ENCODE data around the gene PDIA5.

GRCh38 chr3:123168122-123168521 is 101.3 kb downstream of the PDIA5 start:
- TF ChIP-seq EZH2 (IDR thresholded peaks at IDR 0.05; ENCODE audit: borderline replicate concordance, insufficient read depth, low read length, poor library complexity, severe bottlenecking) (no peak), EP300 (conservative IDR thresholded peaks at IDR 0.05; ENCODE audit: poor library complexity, severe bottlenecking) (no peak), CTCF (IDR thresholded peaks at IDR 0.05; ENCODE audit: poor library complexity, severe bottlenecking) (no peak), TAF1 (IDR thresholded peaks at IDR 0.05; ENCODE audit: low read depth) (no peak), REST (IDR thresholded peaks at IDR 0.05; ENCODE audit: borderline replicate concordance) (no peak)
